ENCODE results near the gene HMMR.
A peak's percentile ranks its signal among the peaks of the same experiment; 100 is the strongest.

The HMMR gene

GRCh38 chr5:163504079-163504931 is 43.9 kb downstream of the HMMR start:
- no peak for DNase-seq (ENCODE audit: low spot score)
- in situ Hi-C loops (cut with MboI; ENCODE audit: low sequenced_read_pairs, unreplicated experiment): no loop called here
- TF ChIP-seq, protein P1, sequence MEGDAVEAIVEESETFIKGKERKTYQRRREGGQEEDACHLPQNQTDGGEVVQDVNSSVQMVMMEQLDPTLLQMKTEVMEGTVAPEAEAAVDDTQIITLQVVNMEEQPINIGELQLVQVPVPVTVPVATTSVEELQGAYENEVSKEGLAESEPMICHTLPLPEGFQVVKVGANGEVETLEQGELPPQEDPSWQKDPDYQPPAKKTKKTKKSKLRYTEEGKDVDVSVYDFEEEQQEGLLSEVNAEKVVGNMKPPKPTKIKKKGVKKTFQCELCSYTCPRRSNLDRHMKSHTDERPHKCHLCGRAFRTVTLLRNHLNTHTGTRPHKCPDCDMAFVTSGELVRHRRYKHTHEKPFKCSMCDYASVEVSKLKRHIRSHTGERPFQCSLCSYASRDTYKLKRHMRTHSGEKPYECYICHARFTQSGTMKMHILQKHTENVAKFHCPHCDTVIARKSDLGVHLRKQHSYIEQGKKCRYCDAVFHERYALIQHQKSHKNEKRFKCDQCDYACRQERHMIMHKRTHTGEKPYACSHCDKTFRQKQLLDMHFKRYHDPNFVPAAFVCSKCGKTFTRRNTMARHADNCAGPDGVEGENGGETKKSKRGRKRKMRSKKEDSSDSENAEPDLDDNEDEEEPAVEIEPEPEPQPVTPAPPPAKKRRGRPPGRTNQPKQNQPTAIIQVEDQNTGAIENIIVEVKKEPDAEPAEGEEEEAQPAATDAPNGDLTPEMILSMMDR (IDR thresholded peaks at IDR 0.05; ENCODE audit: borderline replicate concordance, control extremely low read depth, extremely low read depth, insufficient read depth, missing control alignments): no peak

- in situ Hi-C loops (cut with MboI; ENCODE audit: low sequenced_read_pairs, unreplicated experiment): no loop called here
- TF ChIP-seq, protein P1 (IDR thresholded peaks at IDR 0.05; ENCODE audit: borderline replicate concordance, control extremely low read depth, extremely low read depth, insufficient read depth, missing control alignments): no peak
- DNase-seq (ENCODE audit: low spot score): no peak
Observed at GRCh38 chr5:163505049-163505367, 44.6 kb downstream of the HMMR start.

DNA sequence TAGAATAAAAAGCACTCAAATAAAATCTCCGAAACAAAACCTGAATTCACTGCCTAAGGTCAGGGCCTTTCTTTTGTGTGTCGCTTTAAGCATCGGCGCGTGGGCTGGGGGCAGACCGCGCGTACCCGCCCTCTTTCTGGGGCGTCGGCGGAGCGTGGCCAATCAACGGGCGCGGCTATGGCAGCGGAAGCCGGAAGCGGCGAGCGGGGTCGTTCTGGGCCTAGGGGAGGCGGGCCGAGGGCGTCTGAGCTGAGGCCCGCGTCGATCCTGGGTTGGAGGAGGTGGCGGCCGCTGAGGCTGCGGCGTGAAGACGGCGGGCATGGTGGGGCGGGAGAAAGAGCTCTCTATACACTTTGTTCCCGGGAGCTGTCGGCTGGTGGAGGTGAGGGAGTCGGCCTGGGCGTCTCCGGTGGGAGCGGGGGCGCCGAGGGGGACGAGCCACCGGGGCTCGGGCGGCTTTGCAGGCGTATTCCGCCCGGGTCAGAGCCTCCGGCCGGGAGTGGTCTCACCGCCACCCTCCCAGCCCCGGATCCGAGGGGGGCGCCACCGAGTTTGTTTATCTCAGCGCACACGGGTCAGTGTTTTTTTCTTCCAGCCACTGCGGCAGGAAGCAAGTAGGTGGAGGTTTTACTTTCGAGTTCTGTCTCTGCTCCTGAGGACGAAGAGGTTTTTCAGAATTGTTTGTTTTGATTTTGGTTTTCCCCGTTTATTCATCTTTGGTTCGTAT is 45.1 kb downstream of the HMMR start, which contains the start of gene MAT2B:
Gene MAT2B, plus strand, starts transcription at position 252 of the 727 bp plus-strand sequence. Its CDS starts 68 bp downstream, at position 320.
- TF ChIP-seq, protein P1 (IDR thresholded peaks at IDR 0.05; ENCODE audit: borderline replicate concordance, control extremely low read depth, extremely low read depth, insufficient read depth, missing control alignments): peak; percentile 53
- in situ Hi-C loops (cut with MboI; ENCODE audit: low sequenced_read_pairs, unreplicated experiment): no loop called here
- peak; percentile 95 for DNase-seq (ENCODE audit: low spot score)

- in situ Hi-C loops (cut with MboI; ENCODE audit: low sequenced_read_pairs, unreplicated experiment): no loop called here
- TF ChIP-seq, protein P1 (IDR thresholded peaks at IDR 0.05; ENCODE audit: borderline replicate concordance, control extremely low read depth, extremely low read depth, insufficient read depth, missing control alignments): no peak
- DNase-seq (ENCODE audit: low spot score): no peak
Observed at GRCh38 chr5:163506095-163506457, 45.6 kb downstream of the HMMR start.

- in situ Hi-C loops (cut with MboI; ENCODE audit: low sequenced_read_pairs, unreplicated experiment): no loop called here
- no peak for DNase-seq (ENCODE audit: low spot score)
- TF ChIP-seq, protein P1 (IDR thresholded peaks at IDR 0.05; ENCODE audit: borderline replicate concordance, control extremely low read depth, extremely low read depth, insufficient read depth, missing control alignments): no peak
Observed at GRCh38 chr5:163506726-163507125, 46.3 kb downstream of the HMMR start.

DNA sequence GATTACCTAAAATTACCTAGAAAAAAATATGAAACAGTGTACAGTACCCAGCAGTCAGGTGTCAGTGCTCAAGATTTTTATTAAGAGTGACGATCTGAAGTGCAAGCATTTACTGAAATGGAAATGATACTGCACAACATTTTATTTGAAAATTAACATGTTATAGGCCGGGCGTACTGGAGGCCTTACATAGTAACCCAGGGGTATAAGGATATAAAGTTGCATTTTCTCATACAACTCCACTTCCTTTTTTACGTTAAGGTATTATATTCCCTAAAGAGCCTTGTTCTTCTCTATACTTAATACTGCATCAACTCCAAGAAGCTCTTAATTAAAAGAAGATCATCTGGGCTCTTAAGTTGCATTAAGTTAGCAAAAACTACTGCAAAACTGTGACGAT is 48.3 kb downstream of the HMMR start:
- in situ Hi-C loops (cut with MboI; ENCODE audit: low sequenced_read_pairs, unreplicated experiment): no loop called here
- TF ChIP-seq, protein P1 (IDR thresholded peaks at IDR 0.05; ENCODE audit: borderline replicate concordance, control extremely low read depth, extremely low read depth, insufficient read depth, missing control alignments): no peak
- no peak for DNase-seq (ENCODE audit: low spot score)
